Stomach (tissue), 9 donors: Measurements from ENCODE around the gene ATAD1. TPM values are rescaled to one million over a fixed set of nuclear protein-coding genes. Genes with fewer than 3 reads are reported as not detected.

Source experiments
- DNase-seq, 2 donors: peaks; one replicate each; pipeline versions ENCODE4 v3.0.0 to v3.0.0-alpha.2; 2013 to 2019
- H3K27ac ChIP-seq, 5 donors: fragments of 200-600 bp in 4 of 5; sonication (generic) in 4 of 5; one replicate each; pipeline ENCODE4 v1.5.1; 2013 to 2019; ENCODE audit warnings: mild to moderate bottlenecking in 1 of 5, moderate library complexity in 1 of 5
- H3K27me3 ChIP-seq, 3 donors: fragments of 200-600 bp; sonication (generic); one replicate each; pipeline ENCODE4 v1.5.1; 2017 to 2019; ENCODE audit warnings: mixed run types in 1 of 3
- H3K36me3 ChIP-seq, 4 donors: fragments of 200-600 bp; sonication (generic); 1 replicate in 3 of 4; 2 replicates in 1 of 4; pipeline ENCODE4 v1.5.1; 2016 to 2019
- H3K4me1 ChIP-seq, 4 donors: fragments of 200-600 bp; sonication (generic); one replicate each; pipeline ENCODE4 v1.5.1; 2016 to 2019
- H3K4me3 ChIP-seq, 4 donors: fragments of 200-600 bp; sonication (generic) in 3 of 4; one replicate each; pipeline ENCODE4 v1.5.1; 2016 to 2019; ENCODE audit warnings: mild to moderate bottlenecking in 1 of 4
- H3K9me3 ChIP-seq, 4 donors: fragments of 200-600 bp; sonication (generic); one replicate each; pipeline ENCODE4 v1.5.1; 2016 to 2019
- EP300 ChIP-seq: sonication (generic); formaldehyde crosslinking; IDR thresholded peaks from one replicate; pipeline ENCODE4 v1.6.1; 2017; ENCODE audit warnings: antibody characterized with exemption
- POLR2A ChIP-seq, 4 donors: fragments of 450-650 bp; IDR thresholded peaks; one replicate each; pipeline ENCODE4 v1.6.1; 2016; ENCODE audit warnings: antibody characterized with exemption in 4 of 4, control low read depth in 2 of 4, mild to moderate bottlenecking in 1 of 4, moderate library complexity in 1 of 4
- POLR2AphosphoS5 ChIP-seq, 3 donors: sonication (generic); formaldehyde crosslinking; IDR thresholded peaks; one replicate each; pipeline ENCODE4 v1.6.1; 2016; ENCODE audit warnings: antibody characterized with exemption in 3 of 3
- WGBS, 5 donors: extraction: QIAGEN DNeasy Blood & Tissue Kit in 3 of 5; methylation state at CpG; one replicate each; pipeline versions ENCODE4 v1.1.5 to v1.1.7; 2013 to 2018; 5-methylcytosine and 5-hydroxymethylcytosine counted together
- intact Hi-C: fragments of 100-400 bp; cut with DNase I; formaldehyde crosslinking; loops from one replicate; pipeline ENCODE4 v1.15.1; 2023; ENCODE audit warnings: low total_unique reads
- polyA plus RNA-seq, 3 donors: library from polyadenylated mRNA; stranded (reverse); fragments of 200-250 nt; gene quantifications; one replicate each; pipeline ENCODE4 v1.2.3, GENCODE V29; 2013
- total RNA-seq, 5 donors: library from RNA; depleted of rRNA; stranded (reverse); fragments of >200 nt; gene quantifications; one replicate each; pipeline versions ENCODE4 v1.1.0 to v1.2.3, GENCODE V29; 2014 to 2016
- TF ChIP-seq, protein P1 (sequence below), 7 experiments: fragments of 450-650 bp in 4 of 7; fragments of 200-600 bp in 3 of 7; sonication (generic) in 3 of 7; IDR thresholded peaks; one replicate each; pipeline ENCODE4 v1.5.1; 2016 to 2019; ENCODE audit warnings: antibody characterized with exemption in 7 of 7, control low read depth in 2 of 7, mild to moderate bottlenecking in 1 of 7
- donor health status: healthy with polysubstance abuse.
- donor health status: Bipolar disorder and iron deficiency.
- donor health status: healthy.

ATAD1 gene
- total and polyA plus RNA-seq, 8 donors: 7.0 to 61.7 (median 13.8) TPM

GRCh38 chr10:87761892-87762291, 56.1 kb downstream of the ATAD1 start:
- Histone ChIP-seq H3K36me3 (peaks cover 0 to 41% (median 36%) of the 10 kb centered on the region in 4 donors), H3K4me3 (no peak overlapping the region), H3K9me3 (no peaks in the 10 kb centered on the region), H3K27ac (no peak overlapping the region), H3K27me3 (no peaks in the 10 kb centered on the region), H3K4me1 (peaks cover 0 to 7% (median 0%) of the 10 kb centered on the region in 4 donors)
- 62 to 87% (median 75%) methylated on average over 2 of the region's 2 CpGs for WGBS, 5 donors
- peak in 1 of 3 donors; percentile 12 for TF ChIP-seq POLR2AphosphoS5 (IDR thresholded peaks at IDR 0.05)
- no peak for TF ChIP-seq EP300
- no peak for TF ChIP-seq POLR2A (IDR thresholded peaks at IDR 0.05)
- intact Hi-C loops: no loop called here
- DNase-seq: no peak

DNA sequence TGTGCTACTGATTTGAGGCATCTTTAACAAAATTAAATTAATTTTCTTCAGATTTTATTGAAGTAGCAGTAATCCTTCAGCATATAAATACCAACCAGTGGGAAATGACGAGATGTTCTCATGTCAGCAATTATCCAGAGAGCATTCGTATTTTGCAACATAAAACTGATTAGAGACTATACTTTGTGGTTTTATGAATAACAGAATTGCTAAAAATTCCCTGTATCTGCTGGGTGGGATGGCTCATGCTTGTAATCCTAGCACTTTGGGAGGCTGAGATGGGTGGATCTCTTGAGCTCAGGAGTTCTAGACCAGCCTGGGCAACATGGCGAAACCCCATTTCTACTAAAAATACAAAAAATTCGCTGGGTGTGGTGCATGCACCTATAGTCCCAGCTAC, 56.9 kb downstream of the ATAD1 start:
- WGBS, 5 donors: 92 to 98% (median 96%) methylated on average over 4 of the region's 4 CpGs
- TF ChIP-seq POLR2AphosphoS5 (IDR thresholded peaks at IDR 0.05) (no peak), POLR2A (IDR thresholded peaks at IDR 0.05) (no peak), EP300 (no peak)
- TF ChIP-seq, protein P1, sequence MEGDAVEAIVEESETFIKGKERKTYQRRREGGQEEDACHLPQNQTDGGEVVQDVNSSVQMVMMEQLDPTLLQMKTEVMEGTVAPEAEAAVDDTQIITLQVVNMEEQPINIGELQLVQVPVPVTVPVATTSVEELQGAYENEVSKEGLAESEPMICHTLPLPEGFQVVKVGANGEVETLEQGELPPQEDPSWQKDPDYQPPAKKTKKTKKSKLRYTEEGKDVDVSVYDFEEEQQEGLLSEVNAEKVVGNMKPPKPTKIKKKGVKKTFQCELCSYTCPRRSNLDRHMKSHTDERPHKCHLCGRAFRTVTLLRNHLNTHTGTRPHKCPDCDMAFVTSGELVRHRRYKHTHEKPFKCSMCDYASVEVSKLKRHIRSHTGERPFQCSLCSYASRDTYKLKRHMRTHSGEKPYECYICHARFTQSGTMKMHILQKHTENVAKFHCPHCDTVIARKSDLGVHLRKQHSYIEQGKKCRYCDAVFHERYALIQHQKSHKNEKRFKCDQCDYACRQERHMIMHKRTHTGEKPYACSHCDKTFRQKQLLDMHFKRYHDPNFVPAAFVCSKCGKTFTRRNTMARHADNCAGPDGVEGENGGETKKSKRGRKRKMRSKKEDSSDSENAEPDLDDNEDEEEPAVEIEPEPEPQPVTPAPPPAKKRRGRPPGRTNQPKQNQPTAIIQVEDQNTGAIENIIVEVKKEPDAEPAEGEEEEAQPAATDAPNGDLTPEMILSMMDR (IDR thresholded peaks at IDR 0.05): no peak
- H3K27me3 ChIP-seq: no peaks in the 10 kb centered on the region
- intact Hi-C loops: no loop called here
- H3K4me3 ChIP-seq: no peak overlapping the region
- DNase-seq: no peak
- no peaks in the 10 kb centered on the region for H3K9me3 ChIP-seq
- H3K27ac ChIP-seq: no peak overlapping the region
- H3K36me3 ChIP-seq: peaks cover 0 to 40% (median 35%) of the 10 kb centered on the region in 4 donors
- peaks cover 0 to 7% (median 0%) of the 10 kb centered on the region in 4 donors for H3K4me1 ChIP-seq

DNA sequence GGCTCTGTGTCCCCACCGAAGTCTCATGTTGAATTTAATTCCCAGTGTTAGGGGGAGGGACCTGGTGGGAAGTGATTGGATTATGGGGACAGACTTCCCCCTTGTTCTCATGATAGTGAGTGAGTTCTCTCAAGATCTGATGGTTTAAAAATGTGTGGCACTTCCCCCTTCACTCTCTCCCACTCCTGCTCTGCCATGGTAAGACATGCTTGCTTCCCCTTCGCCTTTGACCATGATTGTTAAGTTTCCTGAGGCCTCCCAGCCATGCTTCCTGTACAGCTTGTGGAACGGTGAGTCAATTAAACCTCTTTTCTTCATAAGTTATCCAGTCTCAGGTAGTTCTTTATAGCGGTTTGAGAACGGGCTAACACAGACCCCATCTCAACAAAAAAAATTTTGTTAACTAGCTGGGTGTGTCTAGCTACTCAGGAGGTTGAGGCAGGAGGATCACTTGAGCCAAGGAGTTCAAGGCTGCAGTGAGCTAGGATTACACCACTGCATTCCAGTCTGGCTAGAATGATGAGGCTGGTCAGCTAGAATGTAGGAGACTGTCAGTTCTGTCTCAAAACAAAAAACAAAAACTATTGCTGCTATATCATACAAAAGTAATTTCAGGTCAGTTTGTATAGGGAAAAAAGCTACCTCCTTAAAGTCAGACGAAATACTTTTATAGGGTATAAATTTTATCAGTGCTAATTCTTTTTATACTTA, 57.7 kb downstream of the ATAD1 start:
- H3K27me3 ChIP-seq: no peaks in the 10 kb centered on the region
- no peak overlapping the region for H3K4me3 ChIP-seq
- TF ChIP-seq, protein P1 (IDR thresholded peaks at IDR 0.05): no peak
- TF ChIP-seq EP300: no peak
- TF ChIP-seq POLR2A (IDR thresholded peaks at IDR 0.05): no peak
- TF ChIP-seq POLR2AphosphoS5 (IDR thresholded peaks at IDR 0.05): no peak
- WGBS, 5 donors: 79 to 89% (median 86%) methylated on average over 6 of the region's 6 CpGs
- no peak for DNase-seq
- intact Hi-C loops: no loop called here
- no peaks in the 10 kb centered on the region for H3K9me3 ChIP-seq
- no peak overlapping the region for H3K27ac ChIP-seq
- H3K4me1 ChIP-seq: peaks cover 0 to 7% (median 0%) of the 10 kb centered on the region in 4 donors
- H3K36me3 ChIP-seq: peaks cover 0 to 41% (median 37%) of the 10 kb centered on the region in 4 donors

DNA sequence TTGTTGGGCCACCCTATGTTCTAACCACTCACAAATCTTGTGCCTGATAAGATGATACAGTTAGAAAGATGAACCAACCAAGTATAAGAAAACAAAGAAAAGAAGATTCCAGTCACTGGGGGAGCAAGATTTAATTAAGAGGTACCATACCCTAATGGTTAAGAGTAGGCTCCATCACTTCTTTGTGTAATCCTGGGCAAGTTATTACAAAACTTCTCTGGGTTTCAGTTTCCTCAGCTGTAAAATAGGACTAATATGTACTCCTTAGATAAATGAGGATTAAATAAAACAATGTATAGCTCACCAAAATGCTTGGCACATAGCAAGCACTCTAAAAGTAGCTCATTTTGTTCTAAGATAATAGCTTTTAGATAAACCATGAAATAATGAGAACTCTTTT, 58.5 kb downstream of the ATAD1 start:
- intact Hi-C loops: no loop called here
- Histone ChIP-seq H3K9me3 (no peaks in the 10 kb centered on the region), H3K27me3 (no peaks in the 10 kb centered on the region), H3K27ac (no peak overlapping the region), H3K4me3 (no peak overlapping the region), H3K36me3 (peaks cover under 1 to 46% (median 43%) of the 10 kb centered on the region in 4 donors), H3K4me1 (peaks cover 0 to 7% (median 0%) of the 10 kb centered on the region in 4 donors)
- TF ChIP-seq POLR2AphosphoS5 (IDR thresholded peaks at IDR 0.05) (no peak), POLR2A (IDR thresholded peaks at IDR 0.05) (no peak), EP300 (no peak)
- TF ChIP-seq, protein P1 (IDR thresholded peaks at IDR 0.05): no peak
- no peak for DNase-seq

- 73 to 90% (median 80%) methylated on average over 1 of the region's 1 CpG for WGBS, 5 donors
- intact Hi-C loops: no loop called here
- no peaks in the 10 kb centered on the region for H3K9me3 ChIP-seq
- DNase-seq: no peak
- no peak overlapping the region for H3K4me3 ChIP-seq
- no peaks in the 10 kb centered on the region for H3K27me3 ChIP-seq
- no peak for TF ChIP-seq POLR2A (IDR thresholded peaks at IDR 0.05)
- no peaks in the 10 kb centered on the region for H3K4me1 ChIP-seq
- H3K27ac ChIP-seq: no peak overlapping the region
- H3K36me3 ChIP-seq: peaks cover 6 to 54% (median 48%) of the 10 kb centered on the region in 4 donors
Measured at GRCh38 chr10:87757685-87758084, 60.3 kb downstream of the ATAD1 start.
